ENCODE data around the gene PTH.

PTH gene

GRCh38 chr11:13465909-13466371, 29.9 kb downstream of the PTH start:
- Histone ChIP-seq H3K4me3 (ENCODE audit: low read depth, low read length) (no peak overlapping the region), H3K27ac (ENCODE audit: extremely low read depth, low read depth, low read length) (no peak overlapping the region), H3K9me3 (ENCODE audit: control insufficient read depth, insufficient read depth, low read depth, low read length) (no peaks in the 10 kb centered on the region), H3K4me1 (ENCODE audit: control insufficient read depth, insufficient read depth, low read length) (no peaks in the 10 kb centered on the region), H3K36me3 (ENCODE audit: control insufficient read depth in 2 of 2, insufficient read depth in 1 of 2, low read length in 2 of 2) (no peaks in the 10 kb centered on the region)
- TF ChIP-seq ATF2 (tag by site-specific recombination; IDR thresholded peaks at IDR 0.05; ENCODE audit: low read depth), result no peak
- peak; percentile 53 for TF ChIP-seq ZNF654 (tag by site-specific recombination; IDR thresholded peaks at IDR 0.05; ENCODE audit: low read depth)
- no peak for TF ChIP-seq ZNF391 (tag by site-specific recombination; IDR thresholded peaks at IDR 0.05; ENCODE audit: borderline replicate concordance, low read depth)
- TF ChIP-seq ZNF777 (tag by site-specific recombination; IDR thresholded peaks at IDR 0.05; ENCODE audit: borderline replicate concordance), result no peak
- CTCF ChIA-PET, result interaction anchor here (0.6 to 2.8 kb wide), 13 partner anchors 11 to 1471 kb away, joined by 3 to 15 read pairs (median 3); no protein-coding TSS in a partner anchor
- POLR2A ChIA-PET, result no interaction called here

GRCh38 chr11:13463779-13464290, 32.0 kb downstream of the PTH start:
- H3K27ac ChIP-seq (ENCODE audit: extremely low read depth, low read depth, low read length), result peak overlapping the region; percentile 1; the same call in 1 of the 2 replicates
- H3K4me1 ChIP-seq (ENCODE audit: control insufficient read depth, insufficient read depth, low read length), result no peaks in the 10 kb centered on the region
- CTCF ChIA-PET, result interaction anchor here (0.7 to 2.0 kb wide), 8 partner anchors 9 to 180 kb away, joined by 3 to 6 read pairs (median 4); no protein-coding TSS in a partner anchor
- peaks cover 0 to 5% of the 10 kb centered on the region in 2 experiments; a peak in 1 of 3 replicates for H3K36me3 ChIP-seq (ENCODE audit: control insufficient read depth in 2 of 2, insufficient read depth in 1 of 2, low read length in 2 of 2)
- POLR2A ChIA-PET, result interaction anchor here (1.0 to 1.4 kb wide), 12 partner anchors 8 to 257 kb away, joined by 3 to 10 read pairs (median 4); partner anchors contain the start of gene FAR1
- no peaks in the 10 kb centered on the region for H3K9me3 ChIP-seq (ENCODE audit: control insufficient read depth, insufficient read depth, low read depth, low read length)
- peak overlapping the region; percentile 99 for H3K4me3 ChIP-seq (ENCODE audit: low read depth, low read length)
- TF ChIP-seq FEZF1 (tag by site-specific recombination; IDR thresholded peaks at IDR 0.05) (no peak), ZNF768 (tag by site-specific recombination; IDR thresholded peaks at IDR 0.05) (no peak), ZNF510 (tag by site-specific recombination; IDR thresholded peaks at IDR 0.05; ENCODE audit: insufficient replicate concordance) (no peak), ZNF677 (tag by site-specific recombination; IDR thresholded peaks at IDR 0.05) (no peak), ZNF692 (tag by site-specific recombination; IDR thresholded peaks at IDR 0.05) (no peak), ZNF513 (tag by site-specific recombination; IDR thresholded peaks at IDR 0.05) (no peak), MZF1 (tag by site-specific recombination; IDR thresholded peaks at IDR 0.05; ENCODE audit: borderline replicate concordance) (no peak), ZNF239 (tag by site-specific recombination; IDR thresholded peaks at IDR 0.05) (no peak), ZNF639 (tag by site-specific recombination; IDR thresholded peaks at IDR 0.05) (no peak), KLF8 (tag by site-specific recombination; IDR thresholded peaks at IDR 0.05) (no peak), ZNF341 (tag by site-specific recombination; IDR thresholded peaks at IDR 0.05; ENCODE audit: low read depth) (no peak)

Data from HEK293 (cell line).